H9 (cell line): ENCODE data around the gene SCYGR4. TPM values are rescaled to one million over a fixed set of nuclear protein-coding genes. Genes with fewer than 3 reads are reported as not detected.

Source experiments
- DNase-seq: peaks from one replicate; pipeline ENCODE4 v3.0.0-alpha.2; 2017
- H2AFZ ChIP-seq: one replicate; pipeline ENCODE4 v1.6.1; 2013; ENCODE audit warnings: mild to moderate bottlenecking, low read length, control low read depth, moderate library complexity
- H2AK5ac ChIP-seq: 2 replicates; pipeline ENCODE4 v1.6.1; 2013; ENCODE audit warnings: low read length, control low read depth, mixed read lengths; ENCODE audit not compliant: insufficient read length
- H2BK120ac ChIP-seq: one replicate; pipeline ENCODE4 v1.6.1; 2013; ENCODE audit warnings: low read depth, mild to moderate bottlenecking, low read length, control low read depth, inconsistent platforms; ENCODE audit not compliant: poor library complexity, severe bottlenecking
- H2BK12ac ChIP-seq: 2 replicates; pipeline ENCODE4 v1.6.1; 2013; ENCODE audit warnings: low read length, control low read depth, mixed read lengths, low read depth; ENCODE audit not compliant: insufficient read length
- H2BK15ac ChIP-seq: 2 replicates; pipeline ENCODE4 v1.6.1; 2013; ENCODE audit warnings: low read depth, low read length, control low read depth
- H2BK20ac ChIP-seq: one replicate; pipeline ENCODE4 v1.6.1; 2013; ENCODE audit warnings: low read depth, mild to moderate bottlenecking, low read length, control low read depth, inconsistent platforms; ENCODE audit not compliant: poor library complexity, severe bottlenecking
- H2BK5ac ChIP-seq: 2 replicates; pipeline ENCODE4 v1.6.1; 2013; ENCODE audit warnings: low read length, control low read depth, mixed read lengths; ENCODE audit not compliant: insufficient read length
- H3K14ac ChIP-seq: 2 replicates; pipeline ENCODE4 v1.6.1; 2013; ENCODE audit warnings: low read length, control low read depth; ENCODE audit not compliant: insufficient read depth
- H3K18ac ChIP-seq: 2 replicates; pipeline ENCODE4 v1.6.1; 2013; ENCODE audit warnings: low read depth, mild to moderate bottlenecking, mixed read lengths, low read length, control low read depth; ENCODE audit not compliant: insufficient read length
- H3K23ac ChIP-seq: 2 replicates; pipeline ENCODE4 v1.6.1; 2013; ENCODE audit warnings: low read length, control low read depth, mixed read lengths, low read depth; ENCODE audit not compliant: insufficient read length
- H3K23me2 ChIP-seq: 2 replicates; pipeline ENCODE4 v1.6.1; 2013; ENCODE audit warnings: low read depth, mild to moderate bottlenecking, mixed read lengths, low read length, control low read depth; ENCODE audit not compliant: insufficient read length, poor library complexity, severe bottlenecking
- H3K27ac ChIP-seq: 2 replicates; pipeline ENCODE4 v1.5.1; 2013; ENCODE audit warnings: low read length, control low read depth, mixed read lengths, low read depth; ENCODE audit not compliant: insufficient read length
- H3K27me3 ChIP-seq: 2 replicates; pipeline ENCODE4 v1.6.1; 2013; ENCODE audit warnings: low read length, control low read depth, inconsistent platforms; ENCODE audit not compliant: insufficient read depth
- H3K4ac ChIP-seq: 2 replicates; pipeline ENCODE4 v1.6.1; 2013; ENCODE audit warnings: low read depth, mild to moderate bottlenecking, control low read depth, inconsistent platforms, low read length, moderate library complexity
- H3K4me1 ChIP-seq: 2 replicates; pipeline ENCODE4 v1.6.1; 2013; ENCODE audit warnings: low read length, control low read depth, inconsistent platforms; ENCODE audit not compliant: insufficient read depth
- H3K4me2 ChIP-seq: 2 replicates; pipeline ENCODE4 v1.6.1; 2013; ENCODE audit warnings: low read length, control low read depth, mixed read lengths; ENCODE audit not compliant: insufficient read length, insufficient read depth
- H3K56ac ChIP-seq: 2 replicates; pipeline ENCODE4 v1.6.1; 2013; ENCODE audit warnings: low read depth, mild to moderate bottlenecking, mixed read lengths, low read length, control low read depth; ENCODE audit not compliant: insufficient read length
- H3K79me1 ChIP-seq: 2 replicates; pipeline ENCODE4 v1.6.1; 2013; ENCODE audit warnings: low read depth, mild to moderate bottlenecking, moderate library complexity, low read length, control low read depth, inconsistent platforms; ENCODE audit not compliant: insufficient read depth, poor library complexity, severe bottlenecking
- H3K79me2 ChIP-seq: 2 replicates; pipeline ENCODE4 v1.6.1; 2013; ENCODE audit warnings: low read length, control low read depth, inconsistent platforms; ENCODE audit not compliant: insufficient read depth
- H3K9ac ChIP-seq: 2 replicates; pipeline ENCODE4 v1.6.1; 2013; ENCODE audit warnings: low read length, control low read depth, mixed read lengths; ENCODE audit not compliant: insufficient read length; ENCODE audit errors: extremely low read depth
- H3K9me3 ChIP-seq: one replicate; pipeline ENCODE4 v1.6.1; 2013; ENCODE audit warnings: low read depth, low read length, inconsistent platforms; ENCODE audit not compliant: control insufficient read depth
- H3T11ph ChIP-seq: one replicate; pipeline ENCODE4 v1.6.1; 2013; ENCODE audit warnings: mild to moderate bottlenecking, low read length, control low read depth, inconsistent platforms
- H4K20me1 ChIP-seq: one replicate; pipeline ENCODE4 v1.6.1; 2013; ENCODE audit not compliant: control insufficient read depth, insufficient read length, insufficient read depth
- H4K5ac ChIP-seq: 2 replicates; pipeline ENCODE4 v1.6.1; 2013; ENCODE audit warnings: low read depth, mild to moderate bottlenecking, mixed read lengths, low read length, control low read depth; ENCODE audit not compliant: insufficient read length
- H4K8ac ChIP-seq: replicated peaks from 2 replicates; pipeline ENCODE4 v1.6.1; 2013; ENCODE audit warnings: low read length, control low read depth, mixed read lengths, low read depth; ENCODE audit not compliant: insufficient read length
- H4K91ac ChIP-seq: 2 replicates; pipeline ENCODE4 v1.6.1; 2013; ENCODE audit warnings: low read depth, mild to moderate bottlenecking, moderate library complexity, mixed read lengths, low read length, control low read depth; ENCODE audit not compliant: insufficient read length
- H3K27ac Mint-ChIP-seq, 3 experiments: 2 replicates in 2 of 3; 3 replicates in 1 of 3; pipeline ENCODE4 v1.8.0; 2020 to 2021; ENCODE audit warnings: mixed read lengths in 3 of 3, mild to moderate bottlenecking in 1 of 3, moderate library complexity in 1 of 3
- H3K27me3 Mint-ChIP-seq: 2 replicates; pipeline ENCODE4 v1.8.0; 2021; ENCODE audit warnings: low read depth, mild to moderate bottlenecking, moderate library complexity, mixed read lengths
- H3K36me3 Mint-ChIP-seq, 3 experiments: 2 replicates in 2 of 3; 3 replicates in 1 of 3; pipeline ENCODE4 v1.8.0; 2020 to 2021; ENCODE audit warnings: low read depth in 3 of 3, mixed read lengths in 3 of 3; ENCODE audit not compliant: insufficient read depth in 1 of 3
- H3K4me1 Mint-ChIP-seq, 2 experiments: 2 replicates each; pipeline ENCODE4 v1.8.0; 2020; ENCODE audit warnings: mixed read lengths in 2 of 2
- H3K4me3 Mint-ChIP-seq, 2 experiments: 2 replicates in 1 of 2; 3 replicates in 1 of 2; pipeline ENCODE4 v1.8.0; 2020 to 2021; ENCODE audit warnings: mild to moderate bottlenecking in 2 of 2, mixed read lengths in 2 of 2, moderate library complexity in 1 of 2
- H3K9me3 Mint-ChIP-seq, 2 experiments: 2 replicates in 1 of 2; 3 replicates in 1 of 2; pipeline ENCODE4 v1.8.0; 2020; ENCODE audit warnings: mild to moderate bottlenecking in 2 of 2, mixed read lengths in 2 of 2, moderate library complexity in 1 of 2
- CTCF ChIP-seq: fragments of 200-600 bp; sonication (generic); conservative IDR thresholded peaks from 3 replicates; pipeline ENCODE4 v1.8.0; 2021; ENCODE audit warnings: antibody characterized with exemption, mild to moderate bottlenecking
- WGBS: extraction: QIAGEN DNeasy Blood & Tissue Kit; methylation state at CpG from one replicate; pipeline ENCODE4 v1.1.7; 2013; ENCODE audit warnings: missing lambda C conversion rate, low lambda C conversion rate, mixed read lengths; ENCODE audit not compliant: insufficient read length; ENCODE audit errors: extremely low coverage; 5-methylcytosine and 5-hydroxymethylcytosine counted together
- total RNA-seq: library from RNA; stranded (reverse); gene quantifications from 2 replicates; pipeline ENCODE4 v1.2.1, GENCODE V29; 2021

Gene SCYGR4
- total RNA-seq, 1 experiment from 2014 or later = not detected

GRCh38 chr2:227570615-227571014, 46.7 kb upstream of the SCYGR4 start:
- Histone ChIP-seq H4K8ac (no peak overlapping the region), H3K4me2 (no peak overlapping the region), H2AK5ac (no peak overlapping the region), H3T11ph (no peak overlapping the region), H2AFZ (no peak overlapping the region), H3K79me1 (no peaks in the 10 kb centered on the region), H3K9ac (no peak overlapping the region), H2BK5ac (no peak overlapping the region), H3K79me2 (no peaks in the 10 kb centered on the region), H2BK15ac (no peak overlapping the region), H3K9me3 (no peaks in the 10 kb centered on the region), H3K14ac (no peak overlapping the region), H3K4ac (no peak overlapping the region), H3K18ac (no peak overlapping the region), H4K20me1 (no peaks in the 10 kb centered on the region), H4K91ac (no peak overlapping the region), H2BK12ac (no peak overlapping the region), H2BK20ac (no peak overlapping the region), H3K23ac (no peak overlapping the region), H3K23me2 (no peaks in the 10 kb centered on the region), H4K5ac (no peak overlapping the region), H2BK120ac (no peak overlapping the region), H3K4me1 (no peaks in the 10 kb centered on the region), H3K27ac (no peak overlapping the region), H3K56ac (no peak overlapping the region), H3K27me3 (no peaks in the 10 kb centered on the region)
- Mint-ChIP-seq H3K36me3 (no peaks in the 10 kb centered on the region), H3K9me3 (no peaks in the 10 kb centered on the region), H3K4me3 (no peak overlapping the region), H3K4me1 (peaks cover 3% of the 10 kb centered on the region in 2 experiments; a peak in 3 of 4 replicates), H3K27ac (peak overlapping the region in 2 of 3 experiments; percentile 45 to 71; a peak in 4 of 7 replicates), H3K27me3 (no peaks in the 10 kb centered on the region)
- WGBS = no CpG with 5 or more reads among the region's 1 CpG
- no peak for DNase-seq
- no peak for TF ChIP-seq CTCF
